Medulla oblongata (tissue), 1 donor: Measurements from ENCODE around the gene MEIOSIN.
"Not testable (repeated sequence)": the region's sequence is repeated elsewhere in the genome, so short reads cannot be mapped to it uniquely, and the experiment has no call there.

Source experiments
- DNase-seq: peaks from one replicate; pipeline ENCODE4 v3.0.0-alpha.2; 2015; ENCODE audit errors: extremely low spot score

The MEIOSIN gene

GRCh38 chr19:45717983-45718650, 15.1 kb upstream of the MEIOSIN start:
- peak; percentile 18 for DNase-seq

DNA sequence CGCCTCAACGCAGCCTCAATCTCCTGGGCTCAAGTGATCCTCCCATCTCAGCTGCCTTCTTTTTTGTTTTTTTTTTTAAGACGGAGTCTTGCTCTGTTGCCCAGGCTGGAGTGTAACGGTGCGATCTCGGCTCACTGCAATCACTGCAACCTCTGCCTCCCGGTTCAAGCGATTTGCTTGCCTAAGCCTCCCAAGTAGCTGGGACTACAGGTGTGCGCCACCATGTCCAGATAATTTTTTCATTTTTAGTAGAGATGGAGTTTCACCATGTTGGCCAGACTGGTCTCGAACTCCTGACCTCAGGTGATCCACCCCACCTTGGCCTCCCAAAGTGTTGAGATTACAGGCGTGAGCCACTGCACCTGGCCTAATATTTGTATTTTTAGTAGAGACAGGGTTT, 13.2 kb upstream of the MEIOSIN start:
- not testable (repeated sequence) for DNase-seq

DNA sequence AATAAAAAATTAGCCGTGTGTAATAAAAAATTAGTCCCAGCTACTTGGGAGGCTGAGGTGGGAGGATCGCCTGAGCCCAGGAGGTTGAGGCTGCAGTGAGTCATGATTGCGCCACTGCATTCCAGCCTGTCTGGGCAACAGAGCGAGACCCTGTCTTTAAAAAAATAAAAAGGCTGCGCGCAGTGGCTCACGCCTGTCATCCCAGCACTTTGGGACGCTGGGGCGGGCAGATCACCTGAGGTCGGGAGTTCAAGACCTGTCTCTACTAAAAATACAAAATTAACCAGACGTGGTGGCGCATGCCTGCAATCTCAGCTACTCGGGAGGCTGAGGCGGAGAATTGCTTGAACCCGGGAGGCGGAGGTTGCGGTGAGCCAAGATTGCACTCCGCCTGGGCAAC, 4.6 kb upstream of the MEIOSIN start:
- not testable (repeated sequence) for DNase-seq

DNA sequence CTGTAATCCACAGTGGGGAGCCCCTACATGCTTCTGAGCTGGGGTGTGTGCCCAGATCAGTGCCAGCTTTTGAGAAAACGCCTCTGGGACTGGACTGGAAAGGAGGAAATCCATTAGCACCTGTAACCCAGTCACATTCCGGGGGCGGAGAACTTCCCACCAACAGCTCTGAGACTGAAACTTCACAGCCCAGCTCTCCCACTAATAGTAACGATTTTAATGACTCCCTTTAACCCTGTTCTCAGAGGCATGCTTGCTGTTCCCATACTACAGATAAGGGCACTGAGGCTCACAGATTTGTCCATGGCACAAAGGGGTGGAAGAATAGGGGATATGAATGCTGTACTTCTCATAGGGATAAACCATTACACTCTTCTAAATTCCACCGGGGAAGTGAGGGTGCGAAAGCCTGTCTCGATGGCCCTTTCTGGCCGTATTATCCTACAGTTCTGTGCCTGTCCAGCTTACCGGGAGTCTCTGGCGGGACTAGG, 3.4 kb upstream of the MEIOSIN start:
- DNase-seq: no peak

GRCh38 chr19:45730368-45731288, 2.6 kb upstream of the MEIOSIN start, which contains the start of gene FBXO46:
Gene FBXO46, minus strand, starts transcription at chr19:45730896. Its CDS starts 17,401 bp downstream, at chr19:45713495.
- DNase-seq: peak; percentile 99

- DNase-seq: no peak
These were observed 6.5 kb downstream of the MEIOSIN start for GRCh38 chr19:45739498-45740439.

GRCh38 chr19:45742969-45743368, 9.7 kb downstream of the MEIOSIN start:
- no peak for DNase-seq

- no peak for DNase-seq
These were observed 12.4 kb downstream of the MEIOSIN start for GRCh38 chr19:45745606-45746005.

DNA sequence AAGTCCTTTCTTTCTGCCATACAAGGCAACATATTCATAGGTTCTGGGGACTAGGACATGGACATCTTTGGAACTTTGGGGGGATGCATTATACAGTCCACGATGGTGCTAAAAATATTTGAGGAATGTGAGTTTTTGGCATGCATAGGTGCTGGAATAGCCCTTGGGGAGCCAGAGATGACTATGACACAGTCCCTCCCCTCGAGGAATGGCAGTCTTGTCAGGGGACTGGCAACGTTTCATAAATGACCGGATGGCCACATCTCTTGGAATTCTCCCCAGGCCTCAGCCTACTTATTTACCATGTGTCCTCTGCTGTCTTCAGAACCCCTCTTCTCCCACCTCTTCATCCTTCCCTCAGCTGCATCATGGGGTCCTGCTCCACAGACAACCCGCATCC, 13.6 kb downstream of the MEIOSIN start:
- no peak for DNase-seq

GRCh38 chr19:45747513-45747912, 14.3 kb downstream of the MEIOSIN start:
- no peak for DNase-seq

GRCh38 chr19:45751483-45751882, 18.2 kb downstream of the MEIOSIN start:
- DNase-seq: not testable (repeated sequence)

DNA sequence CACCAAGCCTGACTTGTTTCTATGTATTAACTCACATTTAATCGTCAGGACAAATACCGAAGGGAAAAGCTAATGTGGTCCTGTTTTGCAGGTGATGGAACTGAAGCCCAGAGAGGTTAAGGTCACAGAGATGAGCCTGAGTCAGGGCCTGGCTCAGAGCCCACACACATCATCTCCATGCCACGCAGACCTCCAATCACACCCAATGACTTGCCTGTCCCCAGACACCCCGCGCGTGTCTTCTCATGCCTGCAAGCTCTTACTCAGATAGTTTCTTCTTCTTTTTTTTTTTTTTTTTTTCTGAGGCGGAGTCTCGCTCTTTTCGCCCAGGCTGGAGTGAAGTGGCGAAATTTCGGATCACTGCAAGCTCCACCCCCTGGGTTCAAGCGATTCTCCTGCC, 19.4 kb downstream of the MEIOSIN start:
- no peak for DNase-seq

GRCh38 chr19:45753548-45753947, 20.3 kb downstream of the MEIOSIN start:
- DNase-seq: no peak

GRCh38 chr19:45754323-45754722, 21.1 kb downstream of the MEIOSIN start:
- no peak for DNase-seq

DNA sequence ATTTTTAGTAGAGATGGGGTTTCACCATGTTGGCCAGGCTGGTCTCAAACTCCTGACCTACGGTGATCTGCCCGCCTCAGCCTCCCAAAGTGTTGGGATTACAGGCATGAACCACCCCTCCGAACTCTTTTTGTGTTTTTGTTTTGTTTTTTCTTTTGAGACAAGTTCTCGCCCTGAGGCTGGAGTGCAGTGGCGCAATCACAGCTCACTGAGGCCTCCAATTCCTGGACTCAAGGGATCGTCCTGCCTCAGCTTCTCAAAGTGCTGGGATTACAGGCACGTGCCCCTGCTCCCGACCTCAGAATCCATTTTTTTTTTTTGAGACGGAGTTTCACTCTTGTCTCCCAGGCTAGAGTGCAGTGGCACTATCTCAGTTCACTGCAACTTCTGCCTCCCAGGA, 24.5 kb downstream of the MEIOSIN start:
- no peak for DNase-seq

- no peak for DNase-seq
These were observed 25.7 kb downstream of the MEIOSIN start for GRCh38 chr19:45758921-45759320.

GRCh38 chr19:45761714-45762113, 28.5 kb downstream of the MEIOSIN start:
- DNase-seq: no peak

DNA sequence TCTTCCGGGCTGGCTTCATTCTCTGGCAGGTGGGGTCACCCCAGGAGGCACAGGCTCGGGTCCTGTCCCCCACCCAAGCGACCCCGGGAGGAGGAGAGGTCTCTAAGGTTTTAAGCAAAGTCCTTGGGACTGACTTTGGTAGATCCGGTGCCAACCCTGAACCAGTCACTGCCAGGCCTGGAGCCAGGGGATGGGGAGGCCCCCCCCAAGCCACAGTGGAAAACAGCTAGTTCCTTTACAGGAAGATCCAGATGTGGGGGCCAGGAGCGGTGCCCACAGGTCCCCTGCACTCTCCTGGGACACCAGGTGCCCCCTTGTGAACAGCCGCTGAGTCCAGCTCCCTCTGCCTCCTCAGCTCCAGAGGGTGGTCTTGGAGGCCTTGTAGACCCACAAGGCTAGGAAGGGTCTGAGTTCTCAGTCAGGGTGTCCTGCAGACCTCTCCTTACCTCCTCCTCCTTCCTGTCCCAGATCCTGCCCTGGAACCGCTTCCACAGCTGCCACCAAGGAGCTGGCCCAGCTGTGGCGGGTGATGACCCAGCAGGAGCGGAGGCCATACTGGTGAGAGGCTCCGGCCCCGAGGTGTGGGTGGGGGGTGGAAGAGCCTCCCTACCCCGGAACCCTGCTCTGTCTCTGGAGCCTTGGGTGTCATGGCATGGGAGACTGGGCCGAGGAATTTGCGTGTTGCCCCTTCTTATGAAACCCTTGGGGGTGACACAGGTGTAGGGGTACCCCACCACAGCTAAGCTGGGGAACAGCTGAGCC, 29.8 kb downstream of the MEIOSIN start:
- no peak for DNase-seq

GRCh38 chr19:45763691-45764294, 30.6 kb downstream of the MEIOSIN start:
- DNase-seq: no peak

GRCh38 chr19:45764475-45764874, 31.2 kb downstream of the MEIOSIN start:
- no peak for DNase-seq
